Measurements from ENCODE around the gene NME4. TPM values are rescaled to one million over a fixed set of nuclear protein-coding genes. Genes with fewer than 3 reads are reported as not detected.

Gene NME4
- total RNA-seq, 1 donor from 2014 or later, result 97.2 TPM

DNA sequence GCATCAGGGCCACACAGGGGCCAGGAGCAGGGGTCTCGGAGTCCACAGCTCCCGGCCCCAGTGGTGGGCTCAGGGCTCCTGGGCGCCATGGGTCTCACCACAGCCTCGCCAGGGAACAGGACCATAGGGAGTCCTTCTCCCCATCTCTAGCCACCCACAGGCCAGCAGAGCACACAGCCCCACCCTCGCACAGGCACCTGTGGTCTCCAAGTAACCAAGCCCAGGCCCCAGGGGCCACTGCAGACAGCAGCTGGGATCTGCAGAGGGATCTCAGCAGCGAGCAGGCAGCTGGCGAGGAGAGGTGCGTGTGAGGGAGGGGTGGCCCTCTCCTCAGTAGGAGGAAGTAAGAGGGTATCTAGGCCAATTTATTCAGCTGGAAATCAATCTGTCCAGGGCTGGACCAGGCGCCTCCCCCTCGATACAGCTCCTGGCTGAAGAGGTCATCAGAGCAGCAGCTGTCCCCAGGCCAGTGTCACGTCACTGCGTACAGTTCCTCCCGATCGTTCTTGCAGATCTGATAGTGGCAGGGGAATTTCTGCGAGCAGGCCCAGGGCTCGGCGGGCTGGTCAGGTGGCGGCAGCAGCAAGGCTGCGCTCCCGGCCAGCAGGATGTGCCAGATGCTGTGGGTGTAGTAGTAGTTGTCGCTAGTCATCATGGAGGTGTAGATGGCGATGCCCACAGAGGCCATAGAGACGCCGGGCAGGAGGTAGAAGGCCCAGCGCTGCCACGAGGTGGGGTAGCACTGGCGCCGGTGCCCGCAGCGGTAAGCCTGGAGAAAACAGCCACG is 25.3 kb upstream of the NME4 start:
- no peak for DNase-seq (ENCODE audit: low read depth)
- no peak overlapping the region for H3K4me3 ChIP-seq (ENCODE audit: low read depth, low read length)
- H3K36me3 ChIP-seq (ENCODE audit: control insufficient read depth, insufficient read depth, low read length), result peaks cover 5% of the 10 kb centered on the region
- TF ChIP-seq, protein P1, sequence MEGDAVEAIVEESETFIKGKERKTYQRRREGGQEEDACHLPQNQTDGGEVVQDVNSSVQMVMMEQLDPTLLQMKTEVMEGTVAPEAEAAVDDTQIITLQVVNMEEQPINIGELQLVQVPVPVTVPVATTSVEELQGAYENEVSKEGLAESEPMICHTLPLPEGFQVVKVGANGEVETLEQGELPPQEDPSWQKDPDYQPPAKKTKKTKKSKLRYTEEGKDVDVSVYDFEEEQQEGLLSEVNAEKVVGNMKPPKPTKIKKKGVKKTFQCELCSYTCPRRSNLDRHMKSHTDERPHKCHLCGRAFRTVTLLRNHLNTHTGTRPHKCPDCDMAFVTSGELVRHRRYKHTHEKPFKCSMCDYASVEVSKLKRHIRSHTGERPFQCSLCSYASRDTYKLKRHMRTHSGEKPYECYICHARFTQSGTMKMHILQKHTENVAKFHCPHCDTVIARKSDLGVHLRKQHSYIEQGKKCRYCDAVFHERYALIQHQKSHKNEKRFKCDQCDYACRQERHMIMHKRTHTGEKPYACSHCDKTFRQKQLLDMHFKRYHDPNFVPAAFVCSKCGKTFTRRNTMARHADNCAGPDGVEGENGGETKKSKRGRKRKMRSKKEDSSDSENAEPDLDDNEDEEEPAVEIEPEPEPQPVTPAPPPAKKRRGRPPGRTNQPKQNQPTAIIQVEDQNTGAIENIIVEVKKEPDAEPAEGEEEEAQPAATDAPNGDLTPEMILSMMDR (IDR thresholded peaks at IDR 0.05; ENCODE audit: insufficient read depth, low read length, poor library complexity, severe bottlenecking), result no peak
- no peaks in the 10 kb centered on the region for H3K27me3 ChIP-seq (ENCODE audit: control insufficient read depth, insufficient read depth, low read length)

DNA sequence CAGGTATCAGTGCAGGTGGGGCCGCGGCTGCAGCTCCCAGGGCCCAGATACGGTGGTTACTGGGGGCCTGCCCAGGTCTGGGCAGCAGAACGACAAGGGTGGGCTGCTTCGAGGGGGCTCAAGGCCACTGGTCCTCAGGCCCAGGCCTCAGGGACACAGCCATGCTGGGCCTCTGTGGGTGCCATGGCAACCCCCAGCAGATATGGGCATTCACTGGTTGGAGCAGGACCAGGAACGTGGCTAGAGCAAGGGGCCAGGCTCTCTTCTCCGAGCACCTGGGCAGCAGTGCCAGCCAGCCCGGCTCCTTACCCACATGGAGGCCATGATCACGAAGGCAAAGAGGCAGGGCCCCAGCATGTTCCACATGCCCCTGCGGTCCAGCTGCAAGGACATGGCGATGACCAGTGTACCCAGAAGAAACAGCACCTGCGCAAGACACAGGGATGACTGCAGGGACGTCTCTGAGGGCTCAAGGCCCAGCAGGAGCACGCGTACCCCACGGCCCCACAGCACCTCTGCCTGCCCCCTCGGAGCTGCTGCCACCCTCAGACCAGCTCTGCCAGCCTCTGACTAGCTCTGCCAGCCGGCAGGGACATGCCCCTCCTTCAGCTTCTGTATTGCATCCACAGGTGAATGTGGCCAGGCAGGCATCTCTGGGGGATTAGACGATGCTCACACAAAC is 24.6 kb upstream of the NME4 start:
- TF ChIP-seq, protein P1 (IDR thresholded peaks at IDR 0.05; ENCODE audit: insufficient read depth, low read length, poor library complexity, severe bottlenecking), result no peak
- H3K27me3 ChIP-seq (ENCODE audit: control insufficient read depth, insufficient read depth, low read length), result no peaks in the 10 kb centered on the region
- no peak for DNase-seq (ENCODE audit: low read depth)
- H3K36me3 ChIP-seq (ENCODE audit: control insufficient read depth, insufficient read depth, low read length), result peaks cover 5% of the 10 kb centered on the region
- H3K4me3 ChIP-seq (ENCODE audit: low read depth, low read length), result no peak overlapping the region

DNA sequence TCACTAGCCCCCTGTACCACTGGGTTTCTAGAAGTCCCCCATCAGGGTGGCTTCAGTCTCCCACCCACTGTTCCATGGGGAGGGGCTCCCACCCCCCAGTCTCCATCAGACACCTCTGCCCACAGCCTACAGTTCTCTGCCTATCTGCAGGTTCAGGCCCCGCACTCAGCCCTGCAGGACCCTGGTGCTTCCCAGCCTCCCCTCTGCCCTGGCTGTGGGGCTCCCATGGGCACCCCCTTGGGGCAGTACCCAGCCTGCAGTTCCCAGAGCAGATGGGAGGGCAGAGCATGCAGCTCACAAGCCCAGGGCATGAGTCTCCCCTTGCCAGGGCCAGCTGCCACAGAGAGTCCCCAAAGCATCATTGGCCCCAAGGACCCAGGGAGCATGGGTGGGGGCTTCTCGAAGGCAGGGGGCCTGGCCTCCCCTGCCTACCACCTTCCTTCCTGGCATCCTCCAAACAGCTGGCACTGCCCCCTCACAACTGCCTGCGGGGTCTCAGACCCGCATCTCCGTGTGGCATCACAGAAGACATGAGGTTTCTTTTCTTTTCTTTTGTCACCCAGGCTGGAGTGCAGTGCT is 23.9 kb upstream of the NME4 start:
- no peak overlapping the region for H3K4me3 ChIP-seq (ENCODE audit: low read depth, low read length)
- TF ChIP-seq, protein P1 (IDR thresholded peaks at IDR 0.05; ENCODE audit: insufficient read depth, low read length, poor library complexity, severe bottlenecking), result no peak
- H3K36me3 ChIP-seq (ENCODE audit: control insufficient read depth, insufficient read depth, low read length), result peaks cover 5% of the 10 kb centered on the region
- no peaks in the 10 kb centered on the region for H3K27me3 ChIP-seq (ENCODE audit: control insufficient read depth, insufficient read depth, low read length)
- DNase-seq (ENCODE audit: low read depth), result no peak

DNA sequence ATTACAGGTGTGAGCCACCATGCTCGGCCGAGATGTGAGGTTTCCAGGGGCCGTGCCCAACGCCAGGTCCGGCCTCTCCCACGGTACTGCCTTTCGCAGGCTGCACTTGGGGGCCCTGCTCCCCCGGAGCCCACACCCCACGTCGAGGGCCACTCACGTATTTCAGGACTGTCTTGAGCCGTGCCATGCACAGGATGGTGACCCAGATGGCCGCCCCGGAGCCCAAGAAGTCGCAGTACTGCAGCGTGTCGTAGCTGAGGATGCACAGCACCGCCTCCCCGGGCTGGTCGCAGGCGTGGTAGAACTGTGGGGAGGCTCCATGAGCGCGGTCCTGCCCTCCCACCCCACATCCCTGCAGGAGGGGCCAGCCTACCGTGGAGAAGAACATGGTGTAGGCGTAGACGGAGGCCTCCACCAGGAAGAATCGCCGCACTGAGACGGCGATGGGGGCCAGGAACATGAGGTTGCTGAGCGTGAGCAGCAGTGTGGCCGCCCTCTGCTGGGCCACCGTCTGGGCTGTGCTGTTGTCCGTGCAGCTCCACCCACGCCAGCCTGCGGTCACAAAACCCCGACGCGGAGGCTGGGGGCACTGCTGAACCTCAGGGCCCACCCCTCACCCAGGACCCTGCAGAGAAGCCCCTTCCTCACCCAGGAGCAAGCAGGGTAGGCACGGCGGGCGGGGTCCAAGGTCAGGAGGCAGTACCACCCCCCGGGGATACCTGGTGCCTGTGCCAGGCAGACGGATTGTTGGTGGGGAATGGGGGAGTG is 23.0 kb upstream of the NME4 start:
- DNase-seq (ENCODE audit: low read depth), result no peak
- no peaks in the 10 kb centered on the region for H3K27me3 ChIP-seq (ENCODE audit: control insufficient read depth, insufficient read depth, low read length)
- TF ChIP-seq, protein P1 (IDR thresholded peaks at IDR 0.05; ENCODE audit: insufficient read depth, low read length, poor library complexity, severe bottlenecking), result no peak
- H3K36me3 ChIP-seq (ENCODE audit: control insufficient read depth, insufficient read depth, low read length), result peaks cover 5% of the 10 kb centered on the region
- H3K4me3 ChIP-seq (ENCODE audit: low read depth, low read length), result no peak overlapping the region

DNA sequence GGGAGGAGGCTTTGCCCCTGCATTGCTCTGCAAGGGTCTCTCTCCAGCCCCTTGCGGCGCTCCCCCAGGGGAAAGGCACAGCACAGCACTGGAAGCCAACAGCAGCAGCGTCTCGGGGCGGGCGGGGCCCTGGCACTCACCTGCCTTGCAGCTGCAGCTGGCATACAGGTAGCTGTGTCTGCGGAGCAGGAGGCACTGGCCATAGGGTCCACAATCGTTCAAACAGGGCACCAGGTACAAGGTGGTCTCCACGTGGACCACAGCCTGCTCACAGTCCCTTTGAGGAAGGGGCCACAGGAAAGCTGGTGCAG is 22.4 kb upstream of the NME4 start:
- DNase-seq (ENCODE audit: low read depth), result no peak
- no peaks in the 10 kb centered on the region for H3K27me3 ChIP-seq (ENCODE audit: control insufficient read depth, insufficient read depth, low read length)
- TF ChIP-seq, protein P1 (IDR thresholded peaks at IDR 0.05; ENCODE audit: insufficient read depth, low read length, poor library complexity, severe bottlenecking), result no peak
- H3K4me3 ChIP-seq (ENCODE audit: low read depth, low read length), result no peak overlapping the region
- H3K36me3 ChIP-seq (ENCODE audit: control insufficient read depth, insufficient read depth, low read length), result peaks cover 5% of the 10 kb centered on the region
